HL-60/S4 treated with retinoic acid at 250 ng/mL for 4 days and 3 days (cell line): ENCODE results near the gene TGFBR1.
"Not testable (repeated sequence)": the region's sequence is repeated elsewhere in the genome, so short reads cannot be mapped to it uniquely, and the experiment has no call there.

Experiments used
- in situ Hi-C: fragments of 300-500 bp; cut with MboI; formaldehyde crosslinking; loops from 2 replicates; pipeline ENCODE4 v1.7.0; 2022; ENCODE audit warnings: low sequenced_read_pairs

The TGFBR1 gene

GRCh38 chr9:99075246-99075912 is 29.5 kb upstream of the TGFBR1 start:
- in situ Hi-C loops = no loop called here

GRCh38 chr9:99076030-99076429 is 28.9 kb upstream of the TGFBR1 start:
- in situ Hi-C loops = no loop called here

- in situ Hi-C loops = no loop called here
These were observed 28.3 kb upstream of the TGFBR1 start for GRCh38 chr9:99076483-99077171.

GRCh38 chr9:99078717-99079116 is 26.2 kb upstream of the TGFBR1 start:
- in situ Hi-C loops = no loop called here

GRCh38 chr9:99079542-99079941 is 25.4 kb upstream of the TGFBR1 start:
- in situ Hi-C loops = no loop called here

- in situ Hi-C loops = no loop called here
These were observed 21.9 kb upstream of the TGFBR1 start for GRCh38 chr9:99083051-99083450.

GRCh38 chr9:99085949-99086948 is 18.7 kb upstream of the TGFBR1 start:
- in situ Hi-C loops = no loop called here

- in situ Hi-C loops = no loop called here
These were observed 17.5 kb upstream of the TGFBR1 start for GRCh38 chr9:99087462-99087861.

GRCh38 chr9:99090336-99091130 is 14.4 kb upstream of the TGFBR1 start:
- in situ Hi-C loops = no loop called here

- in situ Hi-C loops = no loop called here
These were observed 12.0 kb upstream of the TGFBR1 start for GRCh38 chr9:99092643-99093491.

GRCh38 chr9:99093492-99093791 is 11.5 kb upstream of the TGFBR1 start:
- in situ Hi-C loops = no loop called here

- in situ Hi-C loops = no loop called here
These were observed 9.3 kb upstream of the TGFBR1 start for GRCh38 chr9:99095565-99095964.

GRCh38 chr9:99096409-99096808 is 8.5 kb upstream of the TGFBR1 start:
- in situ Hi-C loops = no loop called here

- in situ Hi-C loops = not testable (repeated sequence)
These were observed 4.9 kb upstream of the TGFBR1 start for GRCh38 chr9:99099806-99100585.

- in situ Hi-C loops = no loop called here
These were observed 3.6 kb upstream of the TGFBR1 start for GRCh38 chr9:99101271-99101670.

GRCh38 chr9:99101812-99102211 is 3.1 kb upstream of the TGFBR1 start:
- in situ Hi-C loops = no loop called here

- in situ Hi-C loops = no loop called here
These were observed 1.6 kb upstream of the TGFBR1 start for GRCh38 chr9:99103054-99103895.

GRCh38 chr9:99103901-99104458 is 933 bp upstream of the TGFBR1 start:
- in situ Hi-C loops = no loop called here
